ENCODE data around the gene CARM1. TPM values are rescaled to one million over a fixed set of nuclear protein-coding genes. Genes with fewer than 3 reads are reported as not detected.

The CARM1 gene
- total RNA-seq, 5 donors from 2014 or later (not counting 1 experiment from before 2014, with no cell fraction given) = 22.3 to 35.2 (median 30.8) TPM

GRCh38 chr19:10962863-10963262 lies 91.5 kb downstream of the CARM1 start:
- no peaks in the 10 kb centered on the region for H3K27me3 Mint-ChIP-seq
- DNase-seq (no peak), ATAC-seq (replicated peaks in 1 of 4) (no peak)
- peaks cover 51 to 57% (median 52%) of the 10 kb centered on the region in 3 donors for H3K4me1 Mint-ChIP-seq
- CTCF ChIA-PET = interaction anchor here in 1 of 2 donors (0.6 to 0.7 kb wide), 3 partner anchors 8 to 84 kb away, joined by 3 read pairs; no protein-coding TSS in a partner anchor
- H3K9me3 Mint-ChIP-seq = no peaks in the 10 kb centered on the region
- POLR2A ChIA-PET = interaction anchor here in 1 of 2 donors (0.6 kb wide), 1 partner anchor 46 kb away, joined by 4 read pairs; no protein-coding TSS in a partner anchor
- 91% methylated on average over 4 of the region's 10 CpGs for WGBS (ENCODE audit: insufficient coverage)
- H3K9me3 ChIP-seq = no peaks in the 10 kb centered on the region
- peak overlapping the region; percentile 87 to 90 (median 90) for H3K4me3 Mint-ChIP-seq
- H3K36me3 ChIP-seq (ENCODE audit: control insufficient read depth in 2 of 2, extremely low read depth in 1 of 2, insufficient read depth in 1 of 2, low read length in 1 of 2) = no peaks in the 10 kb centered on the region
- H3K4me1 ChIP-seq (ENCODE audit: control insufficient read depth in 1 of 2, extremely low read depth in 1 of 2, insufficient read depth in 2 of 2, low read length in 2 of 2) = peaks cover 15 to 47% of the 10 kb centered on the region in 2 experiments
- H3K27ac ChIP-seq (ENCODE audit: low read length) = peak overlapping the region; percentile 72
- H3K27me3 ChIP-seq (replicated peaks in 1 of 2; ENCODE audit: control insufficient read depth in 2 of 2, extremely low read depth in 1 of 2, insufficient read depth in 2 of 2, low read length in 1 of 2) = no peaks in the 10 kb centered on the region
- H3K4me3 ChIP-seq (ENCODE audit: control insufficient read depth in 1 of 2, extremely low read depth in 1 of 2, low read length in 1 of 2) = no peak overlapping the region
- H3K27ac Mint-ChIP-seq = peak overlapping the region; percentile 84 to 88
- H3K36me3 Mint-ChIP-seq = no peaks in the 10 kb centered on the region

- peaks cover 20 to 55% of the 10 kb centered on the region in 2 experiments for H3K4me1 ChIP-seq (ENCODE audit: control insufficient read depth in 1 of 2, extremely low read depth in 1 of 2, insufficient read depth in 2 of 2, low read length in 2 of 2)
- Mint-ChIP-seq H3K27me3 (no peaks in the 10 kb centered on the region), H3K4me1 (peaks cover 59 to 67% (median 59%) of the 10 kb centered on the region in 3 donors), H3K36me3 (no peaks in the 10 kb centered on the region), H3K4me3 (peak overlapping the region; percentile 39 to 87 (median 47)), H3K9me3 (no peaks in the 10 kb centered on the region), H3K27ac (peak overlapping the region; percentile 84 to 88)
- H3K27me3 ChIP-seq (replicated peaks in 1 of 2; ENCODE audit: control insufficient read depth in 2 of 2, extremely low read depth in 1 of 2, insufficient read depth in 2 of 2, low read length in 1 of 2) = no peaks in the 10 kb centered on the region
- no peak for ATAC-seq (replicated peaks in 1 of 4)
- ChIA-PET CTCF (interaction anchor here in 1 of 2 donors (0.6 to 0.7 kb wide), 2 partner anchors 85 to 93 kb away, joined by 3 read pairs; no protein-coding TSS in a partner anchor), POLR2A (interaction anchor here in 1 of 2 donors (0.5 to 0.6 kb wide), 2 partner anchors 10 to 862 kb away, joined by 3 to 8 read pairs; no protein-coding TSS in a partner anchor)
- H3K36me3 ChIP-seq (ENCODE audit: control insufficient read depth in 2 of 2, extremely low read depth in 1 of 2, insufficient read depth in 1 of 2, low read length in 1 of 2) = no peaks in the 10 kb centered on the region
- 59% methylated on average over 3 of the region's 4 CpGs for WGBS (ENCODE audit: insufficient coverage)
- peak overlapping the region; percentile 72 for H3K27ac ChIP-seq (ENCODE audit: low read length)
- no peak for DNase-seq
- H3K4me3 ChIP-seq (ENCODE audit: control insufficient read depth in 1 of 2, extremely low read depth in 1 of 2, low read length in 1 of 2) = no peak overlapping the region
- H3K9me3 ChIP-seq = no peaks in the 10 kb centered on the region
These were observed 92.5 kb downstream of the CARM1 start for GRCh38 chr19:10963865-10964264.

GRCh38 chr19:10964903-10965302 lies 93.5 kb downstream of the CARM1 start:
- POLR2A ChIA-PET = interaction anchor here in 1 of 2 donors (0.5 to 0.6 kb wide), 2 partner anchors 13 to 28 kb away, joined by 3 to 5 read pairs; no protein-coding TSS in a partner anchor
- CTCF ChIA-PET = interaction anchor here in 1 of 2 donors (0.6 kb wide), 1 partner anchor 21 kb away, joined by 3 read pairs; no protein-coding TSS in a partner anchor
- 80% methylated on average over 4 of the region's 4 CpGs for WGBS (ENCODE audit: insufficient coverage)

GRCh38 chr19:10965398-10965797 lies 94.0 kb downstream of the CARM1 start:
- H3K27me3 Mint-ChIP-seq = no peaks in the 10 kb centered on the region
- no peaks in the 10 kb centered on the region for H3K36me3 Mint-ChIP-seq
- Histone ChIP-seq H3K9me3 (no peaks in the 10 kb centered on the region), H3K4me1 (ENCODE audit: control insufficient read depth in 1 of 2, extremely low read depth in 1 of 2, insufficient read depth in 2 of 2, low read length in 2 of 2) (peaks cover 18 to 48% of the 10 kb centered on the region in 2 experiments), H3K27me3 (replicated peaks in 1 of 2; ENCODE audit: control insufficient read depth in 2 of 2, extremely low read depth in 1 of 2, insufficient read depth in 2 of 2, low read length in 1 of 2) (no peaks in the 10 kb centered on the region), H3K36me3 (ENCODE audit: control insufficient read depth in 2 of 2, extremely low read depth in 1 of 2, insufficient read depth in 1 of 2, low read length in 1 of 2) (no peaks in the 10 kb centered on the region), H3K4me3 (ENCODE audit: control insufficient read depth in 1 of 2, extremely low read depth in 1 of 2, low read length in 1 of 2) (no peak overlapping the region), H3K27ac (ENCODE audit: low read length) (no peak overlapping the region)
- no peak overlapping the region for H3K4me3 Mint-ChIP-seq
- peaks cover 60 to 71% (median 63%) of the 10 kb centered on the region in 3 donors for H3K4me1 Mint-ChIP-seq
- no peaks in the 10 kb centered on the region for H3K9me3 Mint-ChIP-seq
- ChIA-PET POLR2A (no interaction called here), CTCF (no interaction called here)
- ATAC-seq (replicated peaks in 1 of 4) (no peak), DNase-seq (no peak)
- WGBS (ENCODE audit: insufficient coverage) = 83% methylated on average over 1 of the region's 6 CpGs
- no peak overlapping the region for H3K27ac Mint-ChIP-seq

More at GRCh38 chr19:10964903-10965302, 93.5 kb downstream of the CARM1 start:
- no peaks in the 10 kb centered on the region for H3K27me3 ChIP-seq (replicated peaks in 1 of 2; ENCODE audit: control insufficient read depth in 2 of 2, extremely low read depth in 1 of 2, insufficient read depth in 2 of 2, low read length in 1 of 2)
- no peaks in the 10 kb centered on the region for H3K36me3 Mint-ChIP-seq
- no peaks in the 10 kb centered on the region for H3K9me3 Mint-ChIP-seq
- no peak overlapping the region for H3K4me3 Mint-ChIP-seq
- H3K4me3 ChIP-seq (ENCODE audit: control insufficient read depth in 1 of 2, extremely low read depth in 1 of 2, low read length in 1 of 2) = no peak overlapping the region
- H3K27me3 Mint-ChIP-seq = no peaks in the 10 kb centered on the region
- DNase-seq (no peak), ATAC-seq (replicated peaks in 1 of 4) (no peak)
- no peak overlapping the region for H3K27ac ChIP-seq (ENCODE audit: low read length)
- peaks cover 60 to 69% (median 61%) of the 10 kb centered on the region in 3 donors for H3K4me1 Mint-ChIP-seq
- H3K9me3 ChIP-seq = no peaks in the 10 kb centered on the region
- no peaks in the 10 kb centered on the region for H3K36me3 ChIP-seq (ENCODE audit: control insufficient read depth in 2 of 2, extremely low read depth in 1 of 2, insufficient read depth in 1 of 2, low read length in 1 of 2)
- peaks cover 18 to 53% of the 10 kb centered on the region in 2 experiments for H3K4me1 ChIP-seq (ENCODE audit: control insufficient read depth in 1 of 2, extremely low read depth in 1 of 2, insufficient read depth in 2 of 2, low read length in 2 of 2)
- peak overlapping the region in 1 of 2 donors; percentile 48 for H3K27ac Mint-ChIP-seq

GRCh38 chr19:10966809-10967208 lies 95.5 kb downstream of the CARM1 start:
- Mint-ChIP-seq H3K9me3 (no peaks in the 10 kb centered on the region), H3K36me3 (no peaks in the 10 kb centered on the region), H3K27ac (no peak overlapping the region), H3K4me3 (no peak overlapping the region), H3K27me3 (no peaks in the 10 kb centered on the region), H3K4me1 (peaks cover 64 to 70% (median 70%) of the 10 kb centered on the region in 3 donors)
- WGBS (ENCODE audit: insufficient coverage) = 100% methylated on average over 5 of the region's 8 CpGs
- DNase-seq = no peak
- no peaks in the 10 kb centered on the region for H3K9me3 ChIP-seq
- no peaks in the 10 kb centered on the region for H3K27me3 ChIP-seq (replicated peaks in 1 of 2; ENCODE audit: control insufficient read depth in 2 of 2, extremely low read depth in 1 of 2, insufficient read depth in 2 of 2, low read length in 1 of 2)
- ChIA-PET CTCF (interaction anchor here (0.6 kb wide), 2 partner anchors 13 to 535 kb away, joined by 4 read pairs; no protein-coding TSS in a partner anchor), POLR2A (no interaction called here)
- ATAC-seq (replicated peaks in 1 of 4) = no peak
- no peaks in the 10 kb centered on the region for H3K36me3 ChIP-seq (ENCODE audit: control insufficient read depth in 2 of 2, extremely low read depth in 1 of 2, insufficient read depth in 1 of 2, low read length in 1 of 2)
- no peak overlapping the region for H3K4me3 ChIP-seq (ENCODE audit: control insufficient read depth in 1 of 2, extremely low read depth in 1 of 2, low read length in 1 of 2)
- H3K4me1 ChIP-seq (ENCODE audit: control insufficient read depth in 1 of 2, extremely low read depth in 1 of 2, insufficient read depth in 2 of 2, low read length in 2 of 2) = peaks cover 14 to 42% of the 10 kb centered on the region in 2 experiments
- H3K27ac ChIP-seq (ENCODE audit: low read length) = no peak overlapping the region

DNA sequence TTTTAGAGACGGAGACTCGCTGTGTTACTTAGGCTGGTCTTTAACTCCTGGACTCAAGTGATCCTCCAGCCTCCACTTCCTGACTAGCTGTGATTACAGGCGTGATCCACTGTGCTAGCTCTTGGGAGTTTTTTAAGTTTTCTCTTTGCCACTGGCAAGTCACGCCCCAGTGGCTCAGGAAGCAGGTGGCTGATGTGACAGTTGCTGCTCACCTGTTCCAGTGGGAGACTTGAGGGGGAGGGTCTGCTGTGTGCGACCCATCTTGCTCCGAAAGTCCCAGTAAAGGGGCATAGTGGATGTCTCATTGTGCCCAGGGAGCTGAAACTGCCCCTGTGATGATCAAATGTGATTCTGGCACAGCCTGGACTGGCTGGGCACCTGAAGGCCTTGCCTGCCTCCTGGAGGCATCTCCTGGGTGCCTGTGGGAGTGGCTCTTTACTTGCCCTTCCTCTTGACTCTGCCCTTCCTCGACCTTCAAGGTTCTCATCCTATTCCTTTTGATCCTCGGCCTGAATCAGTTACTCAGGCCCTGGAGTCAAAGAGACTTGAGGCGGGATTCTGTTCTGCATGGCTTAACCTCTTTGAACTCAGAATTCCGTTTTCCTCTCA lies 97.3 kb downstream of the CARM1 start:
- no peaks in the 10 kb centered on the region for H3K36me3 Mint-ChIP-seq
- H3K4me1 ChIP-seq (ENCODE audit: control insufficient read depth in 1 of 2, extremely low read depth in 1 of 2, insufficient read depth in 2 of 2, low read length in 2 of 2) = peaks cover 5 to 24% of the 10 kb centered on the region in 2 experiments
- H3K27ac ChIP-seq (ENCODE audit: low read length) = no peak overlapping the region
- no peaks in the 10 kb centered on the region for H3K36me3 ChIP-seq (ENCODE audit: control insufficient read depth in 2 of 2, extremely low read depth in 1 of 2, insufficient read depth in 1 of 2, low read length in 1 of 2)
- H3K4me1 Mint-ChIP-seq = peaks cover 51 to 59% (median 55%) of the 10 kb centered on the region in 3 donors
- H3K27me3 ChIP-seq (replicated peaks in 1 of 2; ENCODE audit: control insufficient read depth in 2 of 2, extremely low read depth in 1 of 2, insufficient read depth in 2 of 2, low read length in 1 of 2) = no peaks in the 10 kb centered on the region
- ChIA-PET POLR2A (no interaction called here), CTCF (no interaction called here)
- H3K27me3 Mint-ChIP-seq = no peaks in the 10 kb centered on the region
- H3K4me3 Mint-ChIP-seq = peak overlapping the region in 1 of 3 donors; percentile 28
- peak overlapping the region in 1 of 2 donors; percentile 11 for H3K27ac Mint-ChIP-seq
- no peaks in the 10 kb centered on the region for H3K9me3 ChIP-seq
- peak in 1 of 4 experiments; percentile 43 for ATAC-seq (replicated peaks in 1 of 4)
- 60% methylated on average over 6 of the region's 10 CpGs for WGBS (ENCODE audit: insufficient coverage)
- DNase-seq = no peak
- H3K4me3 ChIP-seq (ENCODE audit: control insufficient read depth in 1 of 2, extremely low read depth in 1 of 2, low read length in 1 of 2) = no peak overlapping the region
- no peaks in the 10 kb centered on the region for H3K9me3 Mint-ChIP-seq

Measured in T-cell (primary cell).